Activated T-cell treated with anti-CD3 and anti-CD28 coated beads, Interleukin-2, amount 50 U/mL, for 72 hours (primary cell): ENCODE data around the gene INO80E. TPM values are rescaled to one million over a fixed set of nuclear protein-coding genes. Genes with fewer than 3 reads are reported as not detected.
"Not testable (repeated sequence)": the region's sequence is repeated elsewhere in the genome, so short reads cannot be mapped to it uniquely, and the experiment has no call there.

Source experiments
- ATAC-seq, 2 donors: fragments of 150-1000 bp; cut with Tn5 transposase; replicated peaks in 1 of 2; 2 replicates each; pipeline ENCODE4 v1.10.0; 2021; ENCODE audit warnings: moderate library complexity in 2 of 2, mild to moderate bottlenecking in 1 of 2
- DNase-seq, 2 donors: peaks; one replicate each; pipeline ENCODE4 v3.0.0; 2021 to 2022; ENCODE audit warnings: mixed read lengths in 1 of 2
- H3K27ac Mint-ChIP-seq: one replicate; pipeline ENCODE4 v1.8.0; 2022; ENCODE audit warnings: mild to moderate bottlenecking, moderate library complexity, mixed read lengths
- H3K27me3 Mint-ChIP-seq: one replicate; pipeline ENCODE4 v1.8.0; 2022; ENCODE audit warnings: low read depth, mixed read lengths
- H3K36me3 Mint-ChIP-seq, 2 donors: one replicate each; pipeline ENCODE4 v1.8.0; 2022; ENCODE audit warnings: mixed read lengths in 2 of 2, mild to moderate bottlenecking in 1 of 2; ENCODE audit not compliant: insufficient read depth in 2 of 2
- H3K4me1 Mint-ChIP-seq: one replicate; pipeline ENCODE4 v1.8.0; 2022; ENCODE audit warnings: low read depth, mixed read lengths
- H3K4me3 Mint-ChIP-seq, 2 donors: one replicate each; pipeline ENCODE4 v1.8.0; 2022; ENCODE audit warnings: mild to moderate bottlenecking in 2 of 2, mixed read lengths in 2 of 2, moderate library complexity in 2 of 2
- H3K9me3 Mint-ChIP-seq, 2 donors: one replicate each; pipeline ENCODE4 v1.8.0; 2022; ENCODE audit warnings: mixed read lengths in 2 of 2
- total RNA-seq, 2 donors: library from RNA; stranded (reverse); gene quantifications; one replicate each; pipeline ENCODE4 v1.2.3, GENCODE V29; 2022

INO80E gene
- total RNA-seq, 2 donors from 2014 or later: 98.5 to 116 TPM

DNA sequence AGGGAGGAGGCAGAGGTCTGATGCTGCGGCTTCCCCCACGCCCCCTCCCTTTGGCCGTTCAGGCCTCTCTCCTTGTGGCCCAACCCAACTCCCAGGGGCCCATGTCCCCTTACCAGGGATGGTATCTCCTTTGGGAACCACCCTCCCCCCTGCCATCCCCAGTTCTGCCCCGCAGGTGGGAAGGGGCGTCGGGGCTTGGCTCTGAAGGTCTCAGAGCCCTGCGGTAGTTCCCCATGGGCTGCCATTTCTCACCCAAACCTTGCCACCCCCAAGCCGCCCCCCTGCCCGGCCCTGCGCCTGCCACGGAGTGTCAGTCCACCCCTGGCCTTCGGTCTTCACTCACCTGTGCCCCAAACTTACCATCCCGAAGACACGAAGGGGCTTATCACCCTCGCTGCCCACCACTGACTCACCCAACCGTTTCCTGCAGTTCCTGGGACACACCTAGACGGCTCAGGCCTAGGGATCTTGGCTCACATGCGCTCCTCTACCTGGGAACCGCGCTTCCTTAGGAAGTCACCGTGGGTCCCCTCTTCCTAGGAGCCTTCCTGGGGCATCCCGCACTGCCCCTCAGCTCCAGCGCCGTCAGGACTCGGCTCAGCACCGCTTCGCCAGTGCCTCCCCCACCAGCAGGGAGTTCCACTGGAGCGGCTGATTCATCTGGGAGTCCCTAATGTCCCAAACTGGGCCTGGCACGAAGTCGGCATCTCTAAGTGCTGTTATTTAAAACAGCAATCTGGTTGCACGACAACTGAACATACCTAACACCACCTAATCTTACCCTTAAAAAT lies 15.9 kb downstream of the INO80E start:
- Mint-ChIP-seq H3K9me3 (no peaks in the 10 kb centered on the region), H3K4me3 (peak overlapping the region; percentile 80 to 81), H3K4me1 (peaks cover 12% of the 10 kb centered on the region), H3K27ac (no peak overlapping the region), H3K36me3 (peaks cover 2% of the 10 kb centered on the region in 2 donors), H3K27me3 (peaks cover 7% of the 10 kb centered on the region)
- DNase-seq (no peak), ATAC-seq (no peak)

DNA sequence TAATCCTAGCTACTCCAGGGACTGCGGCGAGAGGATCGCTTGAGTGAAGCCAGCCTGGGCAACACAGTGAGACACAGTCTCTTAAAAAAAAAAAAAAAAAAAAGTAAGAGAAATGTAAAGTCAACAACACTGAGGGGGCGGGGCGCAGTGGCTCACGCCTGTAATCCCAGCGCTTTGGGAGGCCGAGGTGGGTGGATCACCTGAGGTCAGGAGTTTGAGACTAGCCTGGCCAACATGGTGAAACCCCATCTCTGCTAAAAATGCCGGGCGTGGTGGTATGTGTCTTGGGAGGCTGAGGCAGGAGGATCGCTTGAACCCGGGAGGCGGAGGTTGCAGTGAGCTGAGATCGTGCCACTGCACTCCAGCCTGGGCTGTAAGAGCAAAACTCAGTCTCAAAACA lies 16.6 kb downstream of the INO80E start:
- not testable (repeated sequence) for H3K4me3 Mint-ChIP-seq, H3K27ac Mint-ChIP-seq, H3K9me3 Mint-ChIP-seq

GRCh38 chr16:30015450-30015849 lies 19.4 kb downstream of the INO80E start:
- H3K4me1 Mint-ChIP-seq: peaks cover 17% of the 10 kb centered on the region
- H3K9me3 Mint-ChIP-seq, DNase-seq, H3K4me3 Mint-ChIP-seq, ATAC-seq, H3K27ac Mint-ChIP-seq, H3K27me3 Mint-ChIP-seq, H3K36me3 Mint-ChIP-seq: not testable (repeated sequence)

More for the DNA sequence above, 16.6 kb downstream of the INO80E start:
- not testable (repeated sequence) for H3K27me3 Mint-ChIP-seq, H3K36me3 Mint-ChIP-seq, DNase-seq, ATAC-seq
- peaks cover 12% of the 10 kb centered on the region for H3K4me1 Mint-ChIP-seq

GRCh38 chr16:30016555-30017276 lies 20.7 kb downstream of the INO80E start:
- H3K4me3 Mint-ChIP-seq: no peak overlapping the region
- peaks cover 2% of the 10 kb centered on the region in 2 donors for H3K36me3 Mint-ChIP-seq
- no peak for DNase-seq

GRCh38 chr16:30017277-30017656 lies 21.2 kb downstream of the INO80E start:
- Mint-ChIP-seq H3K36me3 (no peaks in the 10 kb centered on the region), H3K27me3 (peaks cover 12% of the 10 kb centered on the region), H3K4me3 (no peak overlapping the region), H3K27ac (no peak overlapping the region), H3K4me1 (peaks cover 17% of the 10 kb centered on the region), H3K9me3 (no peaks in the 10 kb centered on the region)
- ATAC-seq (no peak), DNase-seq (no peak)

More at GRCh38 chr16:30016555-30017276, 20.7 kb downstream of the INO80E start:
- no peak overlapping the region for H3K27ac Mint-ChIP-seq
- no peaks in the 10 kb centered on the region for H3K9me3 Mint-ChIP-seq
- peaks cover 17% of the 10 kb centered on the region for H3K27me3 Mint-ChIP-seq
- ATAC-seq: no peak
- peaks cover 22% of the 10 kb centered on the region for H3K4me1 Mint-ChIP-seq

- H3K27ac Mint-ChIP-seq, H3K9me3 Mint-ChIP-seq, DNase-seq, H3K4me3 Mint-ChIP-seq, ATAC-seq, H3K36me3 Mint-ChIP-seq: not testable (repeated sequence)
- Mint-ChIP-seq H3K4me1 (peaks cover 17% of the 10 kb centered on the region), H3K27me3 (peaks cover 11% of the 10 kb centered on the region)
Measured at GRCh38 chr16:30017937-30018336, 21.9 kb downstream of the INO80E start.

DNA sequence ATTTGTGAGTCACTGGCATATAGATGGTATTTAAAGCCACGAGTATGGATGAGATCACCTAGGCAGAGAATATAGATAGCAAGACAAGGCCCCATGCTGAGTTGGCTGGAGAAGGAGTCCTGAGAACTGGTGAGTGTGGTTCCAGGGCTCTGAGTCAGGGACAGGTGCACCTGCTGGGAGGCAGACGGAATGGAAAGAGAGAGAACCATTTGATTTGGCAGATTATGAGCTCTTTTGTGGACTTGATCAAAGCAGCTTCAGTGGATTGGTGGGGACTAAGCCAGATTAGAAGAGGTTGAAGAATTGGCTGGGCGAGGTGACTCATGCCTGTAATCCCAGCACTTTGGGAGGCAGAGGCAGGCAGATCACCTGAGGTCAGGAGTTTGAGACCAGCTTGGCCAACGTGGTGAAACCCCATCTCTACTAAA lies 22.7 kb downstream of the INO80E start:
- peaks cover 17% of the 10 kb centered on the region for H3K4me1 Mint-ChIP-seq
- no peak overlapping the region for H3K4me3 Mint-ChIP-seq
- no peaks in the 10 kb centered on the region for H3K36me3 Mint-ChIP-seq
- DNase-seq (no peak), ATAC-seq (peak in 1 of 2 donors; percentile 21)
- no peaks in the 10 kb centered on the region for H3K9me3 Mint-ChIP-seq
- H3K27me3 Mint-ChIP-seq: peaks cover 11% of the 10 kb centered on the region
- H3K27ac Mint-ChIP-seq: no peak overlapping the region

DNA sequence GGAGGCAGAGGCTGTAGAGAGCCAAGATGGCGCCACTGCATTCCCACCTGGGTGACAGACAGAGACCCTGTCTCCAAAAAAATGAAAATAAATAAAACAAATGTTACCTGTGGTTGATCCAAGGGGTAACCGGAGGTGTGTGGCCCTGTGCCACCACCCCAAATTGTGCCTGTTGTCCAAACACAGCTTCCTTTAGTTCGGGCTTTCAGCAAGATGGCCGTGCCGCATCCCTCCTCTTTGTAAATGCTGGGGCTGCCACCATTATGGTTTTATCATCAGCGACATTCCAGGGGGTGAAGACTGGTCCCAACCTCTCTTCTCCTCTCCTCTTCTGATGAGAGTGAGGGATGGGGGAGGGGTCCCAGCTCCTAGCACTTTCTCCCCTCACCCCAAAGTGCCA lies 26.8 kb downstream of the INO80E start, which contains the start of gene C16orf92:
TSS of gene C16orf92 (plus strand) at position 312 of the 400 bp plus-strand sequence. CDS start 143 bp downstream, outside the sequence.
- H3K36me3 Mint-ChIP-seq: no peaks in the 10 kb centered on the region
- H3K27ac Mint-ChIP-seq: no peak within 1 kb of the TSS
- H3K4me3 Mint-ChIP-seq: no peak within 1 kb of the TSS
- H3K27me3 Mint-ChIP-seq: peaks cover 25% of the 10 kb centered on the region
- ATAC-seq (no peak), DNase-seq (no peak)
- H3K4me1 Mint-ChIP-seq: peaks cover 17% of the 10 kb centered on the region
- no peaks in the 10 kb centered on the region for H3K9me3 Mint-ChIP-seq

DNA sequence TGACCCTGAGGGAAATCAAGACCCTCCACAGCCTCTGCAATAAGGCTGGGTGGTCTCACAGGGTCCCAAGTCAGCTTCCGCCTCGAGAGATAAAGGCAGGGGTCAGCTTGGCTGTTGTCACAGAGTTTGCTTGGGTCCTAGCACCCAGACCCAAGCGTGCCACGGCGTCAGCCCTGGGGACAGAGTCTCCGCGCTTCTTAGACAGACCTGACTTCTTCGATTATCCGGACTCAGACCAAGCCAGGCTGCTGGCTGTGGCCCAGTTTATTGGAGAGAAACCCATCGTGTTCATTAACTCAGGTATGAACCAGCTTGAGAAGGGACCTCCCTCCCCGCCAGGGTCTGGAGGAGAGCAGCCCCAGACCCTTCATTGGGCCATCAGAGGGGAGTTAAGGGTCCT lies 27.5 kb downstream of the INO80E start:
- H3K4me1 Mint-ChIP-seq: peaks cover 15% of the 10 kb centered on the region
- peaks cover 31% of the 10 kb centered on the region for H3K27me3 Mint-ChIP-seq
- no peak for ATAC-seq
- H3K27ac Mint-ChIP-seq: no peak overlapping the region
- no peak overlapping the region for H3K4me3 Mint-ChIP-seq
- no peaks in the 10 kb centered on the region for H3K36me3 Mint-ChIP-seq
- no peaks in the 10 kb centered on the region for H3K9me3 Mint-ChIP-seq
- no peak for DNase-seq

DNA sequence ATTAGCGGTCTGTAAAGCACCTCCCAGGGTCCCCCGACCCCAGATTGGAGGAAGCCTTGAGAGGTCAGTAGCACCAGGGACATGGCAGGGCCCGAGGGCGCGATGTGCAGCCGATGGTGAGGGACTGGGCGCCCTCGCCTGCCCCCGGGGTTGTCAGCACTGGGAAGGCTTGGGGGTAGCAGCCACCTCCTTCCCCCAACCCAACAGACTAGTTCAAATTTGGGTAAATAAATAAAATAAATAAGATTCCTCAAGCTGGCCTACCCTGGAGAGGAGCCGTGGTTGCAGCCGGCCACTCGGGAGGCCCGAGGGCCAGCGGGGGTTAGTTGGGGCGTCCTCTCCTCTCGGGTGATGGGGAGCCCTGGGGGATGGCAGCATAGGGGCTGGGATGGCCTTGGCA lies 28.4 kb downstream of the INO80E start:
- no peaks in the 10 kb centered on the region for H3K9me3 Mint-ChIP-seq
- ATAC-seq: no peak

DNA sequence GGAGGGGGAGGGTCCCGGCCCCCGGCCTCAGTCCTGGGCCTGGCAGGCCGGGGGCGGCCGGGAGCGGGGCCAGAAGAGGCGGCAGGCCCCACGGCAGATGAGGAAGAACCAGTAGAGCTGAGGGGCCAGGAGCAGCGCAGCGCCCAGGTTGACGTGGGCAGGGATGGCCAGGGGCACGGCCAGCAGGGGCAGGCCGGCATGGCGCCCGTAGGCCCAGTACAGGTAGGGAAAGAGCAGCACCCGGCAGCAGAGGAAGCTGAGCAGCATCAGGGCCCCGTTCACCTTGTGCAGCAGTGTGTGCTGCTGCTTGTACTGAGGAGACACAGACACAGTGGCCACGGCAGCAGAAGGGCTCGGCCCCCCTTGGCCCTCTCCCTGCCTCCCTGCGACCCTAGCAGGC lies 29.1 kb downstream of the INO80E start:
- DNase-seq (no peak), ATAC-seq (no peak)
- Mint-ChIP-seq H3K4me3 (no peak overlapping the region), H3K27ac (no peak overlapping the region), H3K4me1 (peaks cover 14% of the 10 kb centered on the region), H3K9me3 (no peaks in the 10 kb centered on the region), H3K36me3 (no peaks in the 10 kb centered on the region), H3K27me3 (peaks cover 44% of the 10 kb centered on the region)

More for the DNA sequence above, 28.4 kb downstream of the INO80E start:
- Mint-ChIP-seq H3K4me3 (no peak overlapping the region), H3K4me1 (peaks cover 12% of the 10 kb centered on the region), H3K27ac (no peak overlapping the region), H3K36me3 (no peaks in the 10 kb centered on the region), H3K27me3 (peaks cover 37% of the 10 kb centered on the region)
- DNase-seq: no peak

GRCh38 chr16:30025574-30025973 lies 29.5 kb downstream of the INO80E start:
- Mint-ChIP-seq H3K9me3 (no peaks in the 10 kb centered on the region), H3K36me3 (no peaks in the 10 kb centered on the region), H3K4me3 (no peak overlapping the region), H3K27ac (no peak overlapping the region), H3K27me3 (peaks cover 44% of the 10 kb centered on the region), H3K4me1 (peaks cover 15% of the 10 kb centered on the region)
- no peak for ATAC-seq
- DNase-seq: no peak

DNA sequence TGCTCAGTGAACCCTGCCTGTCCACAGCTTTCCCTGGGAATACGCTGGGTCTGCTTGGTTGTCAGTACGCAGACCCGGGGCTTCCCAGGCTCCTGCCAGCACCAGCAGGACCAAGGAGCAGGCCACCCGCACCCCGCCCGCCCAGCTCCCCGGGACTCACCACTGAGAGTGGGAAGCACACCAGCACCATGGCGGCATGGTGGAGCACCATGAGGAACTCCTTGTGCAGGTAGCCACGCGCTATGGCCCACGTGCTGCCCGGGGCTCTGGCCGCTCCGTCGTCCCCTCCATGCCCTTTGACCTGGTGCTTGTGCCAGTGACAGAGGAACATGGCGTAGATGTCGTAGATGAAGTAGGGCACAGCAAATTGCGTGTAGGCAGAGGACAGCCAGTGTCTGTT lies 30.4 kb downstream of the INO80E start:
- H3K4me3 Mint-ChIP-seq: no peak overlapping the region
- H3K27ac Mint-ChIP-seq: no peak overlapping the region
- ATAC-seq (no peak), DNase-seq (no peak)
- peaks cover 38% of the 10 kb centered on the region for H3K27me3 Mint-ChIP-seq
- H3K9me3 Mint-ChIP-seq: no peaks in the 10 kb centered on the region
- no peaks in the 10 kb centered on the region for H3K36me3 Mint-ChIP-seq
- peaks cover 6% of the 10 kb centered on the region for H3K4me1 Mint-ChIP-seq
